GM23338 (cell line): ENCODE measurements around the gene NEU3. TPM values are rescaled to one million over a fixed set of nuclear protein-coding genes. Genes with fewer than 3 reads are reported as not detected.

Experiments used
- ATAC-seq: fragments of 200-7000 bp; cut with Tn5 transposase; 3 replicates; pipeline ENCODE4 v1.9.1; 2020
- DNase-seq: peaks from one replicate; pipeline ENCODE4 v3.0.0-alpha.2; 2015; ENCODE audit warnings: low spot score
- H2AFZ ChIP-seq: fragments of 200-600 bp; sonication (generic); 2 replicates; pipeline ENCODE4 v1.8.0; 2016; ENCODE audit warnings: antibody characterized with exemption, mild to moderate bottlenecking, moderate library complexity
- H3F3A ChIP-seq: fragments of 200-600 bp; sonication (generic); replicated peaks from 2 replicates; pipeline ENCODE4 v1.8.0; 2017; ENCODE audit warnings: antibody characterized with exemption, mixed run types, low read depth
- H3K27ac ChIP-seq: fragments of 200-600 bp; sonication (generic); 2 replicates; pipeline ENCODE4 v1.6.1; 2016; ENCODE audit warnings: low read depth
- H3K27me3 ChIP-seq: fragments of 200-600 bp; sonication (generic); 2 replicates; pipeline ENCODE4 v1.8.0; 2016; ENCODE audit warnings: mild to moderate bottlenecking, mixed run types, moderate library complexity; ENCODE audit not compliant: insufficient read depth
- H3K36me3 ChIP-seq: fragments of 200-600 bp; sonication (generic); 2 replicates; pipeline ENCODE4 v1.8.0; 2016; ENCODE audit warnings: mild to moderate bottlenecking; ENCODE audit not compliant: insufficient read depth
- H3K4me1 ChIP-seq: fragments of 200-600 bp; sonication (generic); 2 replicates; pipeline ENCODE4 v1.8.0; 2016; ENCODE audit warnings: mild to moderate bottlenecking, moderate library complexity; ENCODE audit not compliant: insufficient read depth
- H3K4me2 ChIP-seq: fragments of 200-600 bp; sonication (generic); 2 replicates; pipeline ENCODE4 v1.7.1; 2017; ENCODE audit warnings: mixed run types
- H3K4me3 ChIP-seq: fragments of 200-600 bp; sonication (generic); 2 replicates; pipeline ENCODE4 v1.6.1; 2016; ENCODE audit warnings: mixed run types
- H3K79me2 ChIP-seq: fragments of 200-600 bp; sonication (generic); replicated peaks from 2 replicates; pipeline ENCODE4 v1.8.0; 2017; ENCODE audit warnings: mild to moderate bottlenecking; ENCODE audit not compliant: insufficient read depth
- H3K9me2 ChIP-seq: fragments of 200-600 bp; sonication (generic); 2 replicates; pipeline ENCODE4 v1.8.0; 2017; ENCODE audit not compliant: insufficient read depth
- H4K20me1 ChIP-seq: fragments of 200-600 bp; sonication (generic); replicated peaks from 2 replicates; pipeline ENCODE4 v1.8.0; 2017; ENCODE audit warnings: mild to moderate bottlenecking; ENCODE audit not compliant: insufficient read depth
- H3K27ac Mint-ChIP-seq: 2 replicates; pipeline ENCODE4 v1.8.0; 2020; ENCODE audit warnings: inconsistent platforms, mild to moderate bottlenecking, moderate library complexity, mixed read lengths
- H3K27me3 Mint-ChIP-seq: 3 replicates; pipeline ENCODE4 v1.8.0; 2022; ENCODE audit warnings: low read depth, mild to moderate bottlenecking, moderate library complexity, mixed read lengths, inconsistent platforms; ENCODE audit not compliant: insufficient read depth, poor library complexity
- H3K36me3 Mint-ChIP-seq: 3 replicates; pipeline ENCODE4 v1.8.0; 2021; ENCODE audit warnings: low read depth, mild to moderate bottlenecking, inconsistent platforms, moderate library complexity, mixed read lengths
- H3K4me1 Mint-ChIP-seq: 3 replicates; pipeline ENCODE4 v1.8.0; 2020; ENCODE audit warnings: mild to moderate bottlenecking, inconsistent platforms, mixed read lengths
- H3K4me3 Mint-ChIP-seq: 3 replicates; pipeline ENCODE4 v1.8.0; 2021; ENCODE audit warnings: moderate library complexity, mild to moderate bottlenecking, inconsistent platforms, mixed read lengths
- H3K9me3 Mint-ChIP-seq: 3 replicates; pipeline ENCODE4 v1.8.0; 2020; ENCODE audit warnings: moderate library complexity, mild to moderate bottlenecking, inconsistent platforms, mixed read lengths
- CREB1 ChIP-seq: fragments of 250-450 bp; sonication (Bioruptor Pico); IDR thresholded peaks from 2 replicates; pipeline ENCODE4 v1.5.0; 2020; ENCODE audit warnings: low read depth, mild to moderate bottlenecking, moderate library complexity
- EZH2phosphoT487 ChIP-seq: fragments of 200-600 bp; sonication (generic); IDR thresholded peaks from one replicate; pipeline ENCODE4 v1.8.1; 2018; ENCODE audit warnings: antibody characterized with exemption; ENCODE audit not compliant: unreplicated experiment
- POLR2AphosphoS5 ChIP-seq: IDR thresholded peaks from 2 replicates; pipeline ENCODE4 v1.6.1; 2016; ENCODE audit warnings: antibody characterized with exemption, low read depth
- ZNF331 ChIP-seq: fragments of 250-450 bp; sonication (Bioruptor Pico); IDR thresholded peaks from 2 replicates; pipeline ENCODE4 v1.5.0; 2020; ENCODE audit warnings: low read depth, mild to moderate bottlenecking, moderate library complexity
- polyA plus RNA-seq: library from polyadenylated mRNA; unstranded; fragments of >200 nt; fragmentation: Nextera tagmentation; extraction: Ambion mirVana; gene quantifications from 2 replicates; pipeline ENCODE4 v1.2.1, GENCODE V29; 2016
- total RNA-seq: library from RNA; depleted of rRNA; stranded (reverse); fragments of >200 nt; shearing (Covaris generic); gene quantifications from 2 replicates; pipeline ENCODE4 v1.2.3, GENCODE V29; 2014
- TF ChIP-seq, protein P1 (sequence below): fragments of 250-450 bp; sonication (Bioruptor Pico); IDR thresholded peaks from 2 replicates; pipeline ENCODE4 v1.5.0; 2020; ENCODE audit warnings: mild to moderate bottlenecking, moderate library complexity
- TF ChIP-seq, protein P2 (sequence below): IDR thresholded peaks from one replicate; pipeline ENCODE4 v1.6.1; 2018; ENCODE audit warnings: antibody characterized with exemption; ENCODE audit not compliant: unreplicated experiment
- TF ChIP-seq, protein P3 (sequence below), 2 experiments: fragments of 200-600 bp in 1 of 2; sonication (generic) in 1 of 2; conservative IDR thresholded peaks; 2 replicates each; pipeline versions ENCODE4 v1.5.1 to v1.6.1; 2016 to 2017; ENCODE audit warnings: antibody characterized with exemption in 2 of 2, low read depth in 2 of 2, mild to moderate bottlenecking in 2 of 2, moderate library complexity in 1 of 2

The NEU3 gene
- total and polyA plus RNA-seq, 2 experiments from 2014 or later = 2.8 to 25.9 TPM

DNA sequence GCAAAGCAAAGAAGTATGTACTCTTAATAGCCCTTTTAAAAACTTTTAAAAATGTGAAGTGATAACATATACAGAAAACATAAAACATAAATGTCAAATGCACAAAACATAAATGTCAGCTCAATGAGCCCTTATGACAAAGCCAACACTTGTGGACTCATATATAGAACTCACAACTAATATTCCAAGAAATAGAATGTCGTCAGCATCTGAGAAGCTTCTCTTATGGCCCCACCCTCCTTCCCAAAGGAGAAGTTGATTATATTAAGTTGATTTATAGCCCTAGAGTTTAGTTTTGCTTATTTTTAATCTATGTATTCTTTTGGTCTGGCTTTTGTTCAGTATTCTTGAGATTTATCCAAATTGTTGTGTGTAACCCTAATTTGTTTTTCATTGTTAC lies 13.8 kb downstream of the NEU3 start:
- no peaks in the 10 kb centered on the region for H3K79me2 ChIP-seq
- no peaks in the 10 kb centered on the region for H3K27me3 ChIP-seq
- peaks cover 15% of the 10 kb centered on the region; the same call in 1 of the 2 replicates for H3K36me3 ChIP-seq
- TF ChIP-seq POLR2AphosphoS5 = no peak
- TF ChIP-seq, protein P1, sequence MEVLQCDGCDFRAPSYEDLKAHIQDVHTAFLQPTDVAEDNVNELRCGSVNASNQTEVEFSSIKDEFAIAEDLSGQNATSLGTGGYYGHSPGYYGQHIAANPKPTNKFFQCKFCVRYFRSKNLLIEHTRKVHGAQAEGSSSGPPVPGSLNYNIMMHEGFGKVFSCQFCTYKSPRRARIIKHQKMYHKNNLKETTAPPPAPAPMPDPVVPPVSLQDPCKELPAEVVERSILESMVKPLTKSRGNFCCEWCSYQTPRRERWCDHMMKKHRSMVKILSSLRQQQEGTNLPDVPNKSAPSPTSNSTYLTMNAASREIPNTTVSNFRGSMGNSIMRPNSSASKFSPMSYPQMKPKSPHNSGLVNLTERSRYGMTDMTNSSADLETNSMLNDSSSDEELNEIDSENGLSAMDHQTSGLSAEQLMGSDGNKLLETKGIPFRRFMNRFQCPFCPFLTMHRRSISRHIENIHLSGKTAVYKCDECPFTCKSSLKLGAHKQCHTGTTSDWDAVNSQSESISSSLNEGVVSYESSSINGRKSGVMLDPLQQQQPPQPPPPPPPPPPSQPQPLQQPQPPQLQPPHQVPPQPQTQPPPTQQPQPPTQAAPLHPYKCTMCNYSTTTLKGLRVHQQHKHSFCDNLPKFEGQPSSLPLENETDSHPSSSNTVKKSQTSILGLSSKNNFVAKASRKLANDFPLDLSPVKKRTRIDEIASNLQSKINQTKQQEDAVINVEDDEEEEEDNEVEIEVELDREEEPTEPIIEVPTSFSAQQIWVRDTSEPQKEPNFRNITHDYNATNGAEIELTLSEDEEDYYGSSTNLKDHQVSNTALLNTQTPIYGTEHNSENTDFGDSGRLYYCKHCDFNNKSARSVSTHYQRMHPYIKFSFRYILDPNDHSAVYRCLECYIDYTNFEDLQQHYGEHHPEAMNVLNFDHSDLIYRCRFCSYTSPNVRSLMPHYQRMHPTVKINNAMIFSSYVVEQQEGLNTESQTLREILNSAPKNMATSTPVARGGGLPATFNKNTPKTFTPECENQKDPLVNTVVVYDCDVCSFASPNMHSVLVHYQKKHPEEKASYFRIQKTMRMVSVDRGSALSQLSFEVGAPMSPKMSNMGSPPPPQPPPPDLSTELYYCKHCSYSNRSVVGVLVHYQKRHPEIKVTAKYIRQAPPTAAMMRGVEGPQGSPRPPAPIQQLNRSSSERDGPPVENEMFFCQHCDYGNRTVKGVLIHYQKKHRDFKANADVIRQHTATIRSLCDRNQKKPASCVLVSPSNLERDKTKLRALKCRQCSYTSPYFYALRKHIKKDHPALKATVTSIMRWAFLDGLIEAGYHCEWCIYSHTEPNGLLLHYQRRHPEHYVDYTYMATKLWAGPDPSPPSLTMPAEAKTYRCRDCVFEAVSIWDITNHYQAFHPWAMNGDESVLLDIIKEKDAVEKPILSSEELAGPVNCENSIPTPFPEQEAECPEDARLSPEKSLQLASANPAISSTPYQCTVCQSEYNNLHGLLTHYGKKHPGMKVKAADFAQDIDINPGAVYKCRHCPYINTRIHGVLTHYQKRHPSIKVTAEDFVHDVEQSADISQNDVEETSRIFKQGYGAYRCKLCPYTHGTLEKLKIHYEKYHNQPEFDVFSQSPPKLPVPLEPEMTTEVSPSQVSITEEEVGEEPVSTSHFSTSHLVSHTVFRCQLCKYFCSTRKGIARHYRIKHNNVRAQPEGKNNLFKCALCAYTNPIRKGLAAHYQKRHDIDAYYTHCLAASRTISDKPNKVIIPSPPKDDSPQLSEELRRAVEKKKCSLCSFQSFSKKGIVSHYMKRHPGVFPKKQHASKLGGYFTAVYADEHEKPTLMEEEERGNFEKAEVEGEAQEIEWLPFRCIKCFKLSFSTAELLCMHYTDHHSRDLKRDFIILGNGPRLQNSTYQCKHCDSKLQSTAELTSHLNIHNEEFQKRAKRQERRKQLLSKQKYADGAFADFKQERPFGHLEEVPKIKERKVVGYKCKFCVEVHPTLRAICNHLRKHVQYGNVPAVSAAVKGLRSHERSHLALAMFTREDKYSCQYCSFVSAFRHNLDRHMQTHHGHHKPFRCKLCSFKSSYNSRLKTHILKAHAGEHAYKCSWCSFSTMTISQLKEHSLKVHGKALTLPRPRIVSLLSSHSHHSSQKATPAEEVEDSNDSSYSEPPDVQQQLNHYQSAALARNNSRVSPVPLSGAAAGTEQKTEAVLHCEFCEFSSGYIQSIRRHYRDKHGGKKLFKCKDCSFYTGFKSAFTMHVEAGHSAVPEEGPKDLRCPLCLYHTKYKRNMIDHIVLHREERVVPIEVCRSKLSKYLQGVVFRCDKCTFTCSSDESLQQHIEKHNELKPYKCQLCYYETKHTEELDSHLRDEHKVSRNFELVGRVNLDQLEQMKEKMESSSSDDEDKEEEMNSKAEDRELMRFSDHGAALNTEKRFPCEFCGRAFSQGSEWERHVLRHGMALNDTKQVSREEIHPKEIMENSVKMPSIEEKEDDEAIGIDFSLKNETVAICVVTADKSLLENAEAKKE (CRISPR knock-in tag) = no peak
- TF ChIP-seq, protein P2, sequence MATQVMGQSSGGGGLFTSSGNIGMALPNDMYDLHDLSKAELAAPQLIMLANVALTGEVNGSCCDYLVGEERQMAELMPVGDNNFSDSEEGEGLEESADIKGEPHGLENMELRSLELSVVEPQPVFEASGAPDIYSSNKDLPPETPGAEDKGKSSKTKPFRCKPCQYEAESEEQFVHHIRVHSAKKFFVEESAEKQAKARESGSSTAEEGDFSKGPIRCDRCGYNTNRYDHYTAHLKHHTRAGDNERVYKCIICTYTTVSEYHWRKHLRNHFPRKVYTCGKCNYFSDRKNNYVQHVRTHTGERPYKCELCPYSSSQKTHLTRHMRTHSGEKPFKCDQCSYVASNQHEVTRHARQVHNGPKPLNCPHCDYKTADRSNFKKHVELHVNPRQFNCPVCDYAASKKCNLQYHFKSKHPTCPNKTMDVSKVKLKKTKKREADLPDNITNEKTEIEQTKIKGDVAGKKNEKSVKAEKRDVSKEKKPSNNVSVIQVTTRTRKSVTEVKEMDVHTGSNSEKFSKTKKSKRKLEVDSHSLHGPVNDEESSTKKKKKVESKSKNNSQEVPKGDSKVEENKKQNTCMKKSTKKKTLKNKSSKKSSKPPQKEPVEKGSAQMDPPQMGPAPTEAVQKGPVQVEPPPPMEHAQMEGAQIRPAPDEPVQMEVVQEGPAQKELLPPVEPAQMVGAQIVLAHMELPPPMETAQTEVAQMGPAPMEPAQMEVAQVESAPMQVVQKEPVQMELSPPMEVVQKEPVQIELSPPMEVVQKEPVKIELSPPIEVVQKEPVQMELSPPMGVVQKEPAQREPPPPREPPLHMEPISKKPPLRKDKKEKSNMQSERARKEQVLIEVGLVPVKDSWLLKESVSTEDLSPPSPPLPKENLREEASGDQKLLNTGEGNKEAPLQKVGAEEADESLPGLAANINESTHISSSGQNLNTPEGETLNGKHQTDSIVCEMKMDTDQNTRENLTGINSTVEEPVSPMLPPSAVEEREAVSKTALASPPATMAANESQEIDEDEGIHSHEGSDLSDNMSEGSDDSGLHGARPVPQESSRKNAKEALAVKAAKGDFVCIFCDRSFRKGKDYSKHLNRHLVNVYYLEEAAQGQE = no peak
- TF ChIP-seq, protein P3, sequence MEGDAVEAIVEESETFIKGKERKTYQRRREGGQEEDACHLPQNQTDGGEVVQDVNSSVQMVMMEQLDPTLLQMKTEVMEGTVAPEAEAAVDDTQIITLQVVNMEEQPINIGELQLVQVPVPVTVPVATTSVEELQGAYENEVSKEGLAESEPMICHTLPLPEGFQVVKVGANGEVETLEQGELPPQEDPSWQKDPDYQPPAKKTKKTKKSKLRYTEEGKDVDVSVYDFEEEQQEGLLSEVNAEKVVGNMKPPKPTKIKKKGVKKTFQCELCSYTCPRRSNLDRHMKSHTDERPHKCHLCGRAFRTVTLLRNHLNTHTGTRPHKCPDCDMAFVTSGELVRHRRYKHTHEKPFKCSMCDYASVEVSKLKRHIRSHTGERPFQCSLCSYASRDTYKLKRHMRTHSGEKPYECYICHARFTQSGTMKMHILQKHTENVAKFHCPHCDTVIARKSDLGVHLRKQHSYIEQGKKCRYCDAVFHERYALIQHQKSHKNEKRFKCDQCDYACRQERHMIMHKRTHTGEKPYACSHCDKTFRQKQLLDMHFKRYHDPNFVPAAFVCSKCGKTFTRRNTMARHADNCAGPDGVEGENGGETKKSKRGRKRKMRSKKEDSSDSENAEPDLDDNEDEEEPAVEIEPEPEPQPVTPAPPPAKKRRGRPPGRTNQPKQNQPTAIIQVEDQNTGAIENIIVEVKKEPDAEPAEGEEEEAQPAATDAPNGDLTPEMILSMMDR (conservative IDR thresholded peaks at IDR 0.05; ENCODE audit: low read depth in 2 of 2) = no peak
- TF ChIP-seq CREB1 = no peak
- TF ChIP-seq ZNF331 = no peak
- no peak for TF ChIP-seq EZH2phosphoT487
- H4K20me1 ChIP-seq = peaks cover 5% of the 10 kb centered on the region
- H3K4me2 ChIP-seq = no peak overlapping the region
- no peaks in the 10 kb centered on the region for H3K4me1 Mint-ChIP-seq
- DNase-seq (no peak), ATAC-seq (no peak)
- no peaks in the 10 kb centered on the region for H3K4me1 ChIP-seq
- no peak overlapping the region for H3K27ac Mint-ChIP-seq
- H3K9me2 ChIP-seq = no peaks in the 10 kb centered on the region
- H3K27me3 Mint-ChIP-seq = peaks cover 2% of the 10 kb centered on the region
- no peak overlapping the region for H2AFZ ChIP-seq
- peaks cover 21% of the 10 kb centered on the region for H3K36me3 Mint-ChIP-seq
- no peak overlapping the region for H3K4me3 Mint-ChIP-seq
- no peak overlapping the region for H3K4me3 ChIP-seq
- no peaks in the 10 kb centered on the region for H3F3A ChIP-seq
- no peaks in the 10 kb centered on the region for H3K9me3 Mint-ChIP-seq
- H3K27ac ChIP-seq = no peak overlapping the region
